ENCODE results near the gene ANAPC15. TPM values are rescaled to one million over a fixed set of nuclear protein-coding genes. Genes with fewer than 3 reads are reported as not detected.

Gene ANAPC15
- total and polyA plus RNA-seq, 2 of the 13 experiments (the other 11 are each of a cell fraction or from before 2014, with no cell fraction given): 18.8 to 25.7 TPM

- no peak for TF ChIP-seq TOE1 (CRISPR knock-in tag; IDR thresholded peaks at IDR 0.05)
- TF ChIP-seq ZHX2 (IDR thresholded peaks at IDR 0.05; ENCODE audit: low read depth): peak; percentile 95
- no peak for TF ChIP-seq ZHX2 (CRISPR knock-in tag; IDR thresholded peaks at IDR 0.05; ENCODE audit: borderline replicate concordance)
- no peak for TF ChIP-seq TBP (CRISPR knock-in tag; IDR thresholded peaks at IDR 0.05)
- peak; percentile 80 for TF ChIP-seq DMAP1 (CRISPR knock-in tag; IDR thresholded peaks at IDR 0.05)
- no peak for TF ChIP-seq POGK (CRISPR knock-in tag; conservative IDR thresholded peaks at IDR 0.05)
- peak; percentile 68 for TF ChIP-seq FOXP4 (CRISPR knock-in tag; IDR thresholded peaks at IDR 0.05)
- no peak for TF ChIP-seq ZNF101 (CRISPR knock-in tag; IDR thresholded peaks at IDR 0.05; ENCODE audit: borderline replicate concordance, low read depth)
- no peak for TF ChIP-seq KIAA2018 (CRISPR knock-in tag; IDR thresholded peaks at IDR 0.05; ENCODE audit: borderline replicate concordance)
- no peak for TF ChIP-seq ZNF619 (CRISPR knock-in tag; IDR thresholded peaks at IDR 0.05)
These were observed 31.9 kb downstream of the ANAPC15 start, which contains the start of the genes LRRC51 and NUMA1 (continued) for GRCh38 chr11:72080326-72081183.
